Sigmoid colon (tissue), 7 donors: ENCODE results near the gene NDUFA13. TPM values are rescaled to one million over a fixed set of nuclear protein-coding genes. Genes with fewer than 3 reads are reported as not detected.

Source experiments
- DNase-seq: peaks from one replicate; pipeline ENCODE4 v3.0.0-alpha.2; 2019
- H3K27ac ChIP-seq, 4 donors: fragments of 200-600 bp; sonication (generic); one replicate each; pipeline ENCODE4 v1.5.1; 2016 to 2019; ENCODE audit warnings: mild to moderate bottlenecking in 1 of 4
- H3K27me3 ChIP-seq, 3 donors: fragments of 200-600 bp; sonication (generic); one replicate each; pipeline ENCODE4 v1.5.1; 2019; ENCODE audit warnings: mild to moderate bottlenecking in 1 of 3
- H3K36me3 ChIP-seq, 4 donors: fragments of 200-600 bp; sonication (generic); one replicate each; pipeline ENCODE4 v1.5.1; 2016 to 2019
- H3K4me1 ChIP-seq, 4 donors: fragments of 200-600 bp; sonication (generic); one replicate each; pipeline ENCODE4 v1.5.1; 2017 to 2019
- H3K4me3 ChIP-seq, 4 donors: fragments of 200-600 bp; sonication (generic); one replicate each; pipeline ENCODE4 v1.5.1; 2017 to 2019; ENCODE audit warnings: mild to moderate bottlenecking in 2 of 4, moderate library complexity in 1 of 4
- H3K9me3 ChIP-seq, 4 donors: fragments of 200-600 bp in 3 of 4; sonication (generic) in 3 of 4; one replicate each; pipeline versions ENCODE4 v1.5.1 to v1.6.1; 2013 to 2019
- CTCF ChIP-seq, 4 experiments: fragments of 450-650 bp in 3 of 4; fragments of 200-600 bp in 1 of 4; IDR thresholded peaks; one replicate each; pipeline ENCODE4 v1.5.1; 2016 to 2019; ENCODE audit warnings: antibody characterized with exemption in 4 of 4, mild to moderate bottlenecking in 3 of 4, moderate library complexity in 2 of 4
- EP300 ChIP-seq, 4 donors: sonication (generic); formaldehyde crosslinking; IDR thresholded peaks; one replicate each; pipeline ENCODE4 v1.6.1; 2017; ENCODE audit warnings: antibody characterized with exemption in 4 of 4
- POLR2A ChIP-seq, 2 donors: fragments of 450-650 bp; IDR thresholded peaks; one replicate each; pipeline ENCODE4 v1.6.1; 2016; ENCODE audit warnings: antibody characterized with exemption in 2 of 2, mild to moderate bottlenecking in 2 of 2, moderate library complexity in 2 of 2
- POLR2AphosphoS5 ChIP-seq, 4 donors: sonication (generic); formaldehyde crosslinking; IDR thresholded peaks; one replicate each; pipeline ENCODE4 v1.6.1; 2017; ENCODE audit warnings: antibody characterized with exemption in 4 of 4
- WGBS, 2 donors: extraction: QIAGEN DNeasy Blood & Tissue Kit; methylation state at CpG; one replicate each; pipeline ENCODE4 v1.1.7; 2013; 5-methylcytosine and 5-hydroxymethylcytosine counted together
- intact Hi-C: fragments of 100-400 bp; cut with DNase I; formaldehyde crosslinking; loops from one replicate; pipeline ENCODE4 v1.15.1; 2023
- polyA plus RNA-seq, 3 donors: library from polyadenylated mRNA; stranded (reverse); fragments of 200-250 nt; gene quantifications; one replicate each; pipeline ENCODE4 v1.2.3, GENCODE V29; 2013
- total RNA-seq, 4 donors: library from RNA; depleted of rRNA; stranded (reverse); fragments of >200 nt; gene quantifications; one replicate each; pipeline ENCODE4 v1.1.0, GENCODE V29; 2016
- donor health status: healthy with polysubstance abuse.
- donor health status: Bipolar disorder and iron deficiency.
- donor health status: healthy.

The NDUFA13 gene
- total and polyA plus RNA-seq, 7 donors, result 31.3 to 339 (median 110) TPM

- Histone ChIP-seq H3K27ac (no peak overlapping the region), H3K9me3 (no peaks in the 10 kb centered on the region), H3K4me3 (no peak overlapping the region), H3K4me1 (peaks cover 0 to 17% (median 13%) of the 10 kb centered on the region in 4 donors), H3K36me3 (peaks cover 0 to 47% (median 8%) of the 10 kb centered on the region in 4 donors), H3K27me3 (no peaks in the 10 kb centered on the region)
- no peak for DNase-seq
- 80 to 91% methylated on average over 28 of the region's 28 CpGs for WGBS, 2 donors
- intact Hi-C loops, result no loop called here
- TF ChIP-seq POLR2A (IDR thresholded peaks at IDR 0.05) (no peak), EP300 (IDR thresholded peaks at IDR 0.05) (no peak), POLR2AphosphoS5 (IDR thresholded peaks at IDR 0.05) (no peak), CTCF (IDR thresholded peaks at IDR 0.05) (no peak)
Measured at GRCh38 chr19:19526581-19527370, 10.8 kb downstream of the NDUFA13 start.

- intact Hi-C loops, result no loop called here
- no peaks in the 10 kb centered on the region for H3K9me3 ChIP-seq
- no peak for DNase-seq
- no peak overlapping the region for H3K27ac ChIP-seq
- TF ChIP-seq POLR2A (IDR thresholded peaks at IDR 0.05) (no peak), EP300 (IDR thresholded peaks at IDR 0.05) (no peak)
- no peak overlapping the region for H3K4me3 ChIP-seq
- H3K4me1 ChIP-seq, result peaks cover 0 to 22% (median 17%) of the 10 kb centered on the region in 4 donors
- no peaks in the 10 kb centered on the region for H3K27me3 ChIP-seq
- H3K36me3 ChIP-seq, result peaks cover 0 to 44% (median 8%) of the 10 kb centered on the region in 4 donors
- whole genome bisulfite sequencing, 2 donors, result 96% methylated on average over 9 of the region's 9 CpGs
Measured at GRCh38 chr19:19527371-19527656, 11.3 kb downstream of the NDUFA13 start.

GRCh38 chr19:19527674-19528625 lies 11.9 kb downstream of the NDUFA13 start:
- intact Hi-C loops, result no loop called here
- DNase-seq, result no peak
- peaks cover 0 to 26% (median 18%) of the 10 kb centered on the region in 4 donors for H3K4me1 ChIP-seq
- no peak overlapping the region for H3K27ac ChIP-seq
- no peaks in the 10 kb centered on the region for H3K9me3 ChIP-seq
- 93 to 94% methylated on average over 27 of the region's 27 CpGs for WGBS, 2 donors
- H3K36me3 ChIP-seq, result peaks cover 0 to 44% (median 8%) of the 10 kb centered on the region in 4 donors
- no peaks in the 10 kb centered on the region for H3K27me3 ChIP-seq
- H3K4me3 ChIP-seq, result no peak overlapping the region
- TF ChIP-seq EP300 (IDR thresholded peaks at IDR 0.05) (no peak), CTCF (IDR thresholded peaks at IDR 0.05) (no peak), POLR2A (IDR thresholded peaks at IDR 0.05) (no peak), POLR2AphosphoS5 (IDR thresholded peaks at IDR 0.05) (no peak)

GRCh38 chr19:19528721-19529490 lies 12.9 kb downstream of the NDUFA13 start, which contains the start of gene YJEFN3:
Gene YJEFN3 (plus strand): TSS chr19:19528911. CDS start chr19:19528933, 22 bp downstream.
- no peak for DNase-seq
- Histone ChIP-seq H3K27me3 (no peaks in the 10 kb centered on the region), H3K36me3 (peaks cover 0 to 41% (median 7%) of the 10 kb centered on the region in 4 donors), H3K27ac (peak within 1 kb of the TSS in 2 of 4 donors; percentile 23 to 36), H3K4me3 (peak within 1 kb of the TSS in 3 of 4 donors; percentile 16 to 36 (median 34)), H3K4me1 (peaks cover 0 to 26% (median 18%) of the 10 kb centered on the region in 4 donors), H3K9me3 (no peaks in the 10 kb centered on the region)
- intact Hi-C loops, result no loop called here
- peak in 2 of 4 donors; percentile 15 to 38 for TF ChIP-seq POLR2AphosphoS5 (IDR thresholded peaks at IDR 0.05)
- no peak for TF ChIP-seq CTCF (IDR thresholded peaks at IDR 0.05)
- TF ChIP-seq POLR2A (IDR thresholded peaks at IDR 0.05), result no peak
- no peak for TF ChIP-seq EP300 (IDR thresholded peaks at IDR 0.05)
- 80 to 87% methylated on average over 50 of the region's 50 CpGs for WGBS, 2 donors
